ENCODE results near the gene SLAMF9.

The SLAMF9 gene

GRCh38 chr1:159974350-159974965, 20.4 kb upstream of the SLAMF9 start:
- no peak for DNase-seq

- no peak for DNase-seq
These were observed 19.4 kb upstream of the SLAMF9 start for GRCh38 chr1:159973350-159973940.

GRCh38 chr1:159972443-159973205, 18.6 kb upstream of the SLAMF9 start:
- DNase-seq = no peak

GRCh38 chr1:159970932-159971342, 16.9 kb upstream of the SLAMF9 start:
- no peak for DNase-seq

- DNase-seq = no peak
These were observed 14.9 kb upstream of the SLAMF9 start for GRCh38 chr1:159968901-159969300.

- no peak for DNase-seq
These were observed 11.2 kb upstream of the SLAMF9 start for GRCh38 chr1:159965263-159965662.

GRCh38 chr1:159964144-159964543, 10.1 kb upstream of the SLAMF9 start:
- DNase-seq = no peak

GRCh38 chr1:159962176-159962575, 8.1 kb upstream of the SLAMF9 start:
- DNase-seq = no peak

- no peak for DNase-seq
These were observed 7.6 kb upstream of the SLAMF9 start for GRCh38 chr1:159961636-159962035.

GRCh38 chr1:159960721-159961381, 6.8 kb upstream of the SLAMF9 start:
- DNase-seq = no peak

- DNase-seq = no peak
These were observed 5.4 kb upstream of the SLAMF9 start for GRCh38 chr1:159959451-159959850.

- no peak for DNase-seq
These were observed 4.8 kb upstream of the SLAMF9 start for GRCh38 chr1:159958719-159959380.

GRCh38 chr1:159957824-159958268, 3.8 kb upstream of the SLAMF9 start:
- no peak for DNase-seq

- DNase-seq = no peak
These were observed 1.4 kb upstream of the SLAMF9 start for GRCh38 chr1:159955456-159955855.

GRCh38 chr1:159952932-159953331, 1.1 kb downstream of the SLAMF9 start:
- DNase-seq = no peak

GRCh38 chr1:159951551-159951950, 2.5 kb downstream of the SLAMF9 start:
- DNase-seq = no peak

- DNase-seq = no peak
These were observed 3.0 kb downstream of the SLAMF9 start for GRCh38 chr1:159951016-159951415.

GRCh38 chr1:159949981-159950381, 4.1 kb downstream of the SLAMF9 start:
- DNase-seq = no peak

- no peak for DNase-seq
These were observed 4.9 kb downstream of the SLAMF9 start for GRCh38 chr1:159949123-159949522.

GRCh38 chr1:159947942-159948341, 6.1 kb downstream of the SLAMF9 start:
- no peak for DNase-seq

- no peak for DNase-seq
These were observed 7.5 kb downstream of the SLAMF9 start for GRCh38 chr1:159946242-159947187.
